Measurements from ENCODE around the gene FNDC3A.

FNDC3A gene

GRCh38 chr13:49026851-49027250 is 51.1 kb downstream of the FNDC3A start:
- Histone ChIP-seq H3K4me3 (no peak overlapping the region), H3K4me2 (no peak overlapping the region), H4K20me1 (no peaks in the 10 kb centered on the region), H3K27me3 (no peaks in the 10 kb centered on the region), H3K9me3 (peaks cover 18% of the 10 kb centered on the region), H3K36me3 (peaks cover 22% of the 10 kb centered on the region), H3K4me1 (no peaks in the 10 kb centered on the region), H3K9ac (no peak overlapping the region), H3K27ac (no peak overlapping the region)
- TF ChIP-seq Cebpa-rat (IDR thresholded peaks at IDR 0.05) = no peak

- Histone ChIP-seq H3K36me3 (peaks cover 16% of the 10 kb centered on the region), H3K4me1 (no peaks in the 10 kb centered on the region), H3K27me3 (no peaks in the 10 kb centered on the region), H3K4me3 (no peak overlapping the region), H3K27ac (no peak overlapping the region), H4K20me1 (no peaks in the 10 kb centered on the region), H3K9me3 (peaks cover 14% of the 10 kb centered on the region), H3K9ac (no peak overlapping the region), H3K4me2 (no peak overlapping the region)
- no peak for TF ChIP-seq Cebpa-rat (IDR thresholded peaks at IDR 0.05)
Measured at GRCh38 chr13:49029570-49029969, 53.9 kb downstream of the FNDC3A start.

- Histone ChIP-seq H3K4me1 (no peaks in the 10 kb centered on the region), H4K20me1 (no peaks in the 10 kb centered on the region), H3K9ac (no peak overlapping the region), H3K4me3 (no peak overlapping the region), H3K9me3 (peaks cover 14% of the 10 kb centered on the region), H3K36me3 (peaks cover 16% of the 10 kb centered on the region), H3K27me3 (no peaks in the 10 kb centered on the region), H3K4me2 (no peak overlapping the region), H3K27ac (no peak overlapping the region)
- no peak for TF ChIP-seq Cebpa-rat (IDR thresholded peaks at IDR 0.05)
Measured at GRCh38 chr13:49030213-49030612, 54.5 kb downstream of the FNDC3A start.

GRCh38 chr13:49040872-49041271 is 65.2 kb downstream of the FNDC3A start:
- no peaks in the 10 kb centered on the region for H4K20me1 ChIP-seq
- no peaks in the 10 kb centered on the region for H3K4me1 ChIP-seq
- H3K9ac ChIP-seq = no peak overlapping the region
- H3K36me3 ChIP-seq = peaks cover 11% of the 10 kb centered on the region; the same call in 1 of the 2 replicates
- TF ChIP-seq Cebpa-rat (IDR thresholded peaks at IDR 0.05) = no peak
- no peaks in the 10 kb centered on the region for H3K27me3 ChIP-seq
- no peaks in the 10 kb centered on the region for H3K9me3 ChIP-seq
- no peak overlapping the region for H3K4me3 ChIP-seq
- no peak overlapping the region for H3K4me2 ChIP-seq
- H3K27ac ChIP-seq = no peak overlapping the region

- Histone ChIP-seq H3K4me2 (no peak overlapping the region), H3K27me3 (no peaks in the 10 kb centered on the region), H3K4me3 (no peak overlapping the region), H3K36me3 (peaks cover 11% of the 10 kb centered on the region; the same call in 1 of the 2 replicates), H3K27ac (no peak overlapping the region), H3K4me1 (no peaks in the 10 kb centered on the region), H4K20me1 (no peaks in the 10 kb centered on the region), H3K9ac (no peak overlapping the region), H3K9me3 (no peaks in the 10 kb centered on the region)
- TF ChIP-seq Cebpa-rat (IDR thresholded peaks at IDR 0.05) = no peak
Measured at GRCh38 chr13:49042476-49042875, 66.8 kb downstream of the FNDC3A start.

- no peaks in the 10 kb centered on the region for H3K9me3 ChIP-seq
- no peak overlapping the region for H3K27ac ChIP-seq
- TF ChIP-seq Cebpa-rat (IDR thresholded peaks at IDR 0.05) = no peak
- no peaks in the 10 kb centered on the region for H3K27me3 ChIP-seq
- H3K4me1 ChIP-seq = no peaks in the 10 kb centered on the region
- no peak overlapping the region for H3K4me2 ChIP-seq
- H3K36me3 ChIP-seq = peaks cover 4% of the 10 kb centered on the region; the same call in 1 of the 2 replicates
- H3K4me3 ChIP-seq = no peak overlapping the region
- no peaks in the 10 kb centered on the region for H4K20me1 ChIP-seq
- H3K9ac ChIP-seq = no peak overlapping the region
Measured at GRCh38 chr13:49044008-49044407, 68.3 kb downstream of the FNDC3A start.

GRCh38 chr13:49044836-49045235 is 69.1 kb downstream of the FNDC3A start:
- no peaks in the 10 kb centered on the region for H4K20me1 ChIP-seq
- no peak overlapping the region for H3K4me3 ChIP-seq
- no peak for TF ChIP-seq Cebpa-rat (IDR thresholded peaks at IDR 0.05)
- no peaks in the 10 kb centered on the region for H3K4me1 ChIP-seq
- no peaks in the 10 kb centered on the region for H3K27me3 ChIP-seq
- peaks cover 4% of the 10 kb centered on the region; the same call in 1 of the 2 replicates for H3K36me3 ChIP-seq
- H3K9me3 ChIP-seq = peaks cover 8% of the 10 kb centered on the region
- no peak overlapping the region for H3K9ac ChIP-seq
- no peak overlapping the region for H3K4me2 ChIP-seq
- no peak overlapping the region for H3K27ac ChIP-seq

- no peak for TF ChIP-seq Cebpa-rat (IDR thresholded peaks at IDR 0.05)
- Histone ChIP-seq H4K20me1 (no peaks in the 10 kb centered on the region), H3K27me3 (no peaks in the 10 kb centered on the region), H3K9me3 (peaks cover 17% of the 10 kb centered on the region), H3K4me1 (no peaks in the 10 kb centered on the region), H3K9ac (no peak overlapping the region), H3K4me2 (no peak overlapping the region), H3K4me3 (no peak overlapping the region), H3K36me3 (peaks cover 4% of the 10 kb centered on the region; the same call in 1 of the 2 replicates), H3K27ac (no peak overlapping the region)
Measured at GRCh38 chr13:49046002-49046401, 70.3 kb downstream of the FNDC3A start.

GRCh38 chr13:49046519-49046918 is 70.8 kb downstream of the FNDC3A start:
- Histone ChIP-seq H3K4me3 (no peak overlapping the region), H4K20me1 (no peaks in the 10 kb centered on the region), H3K4me2 (no peak overlapping the region), H3K4me1 (no peaks in the 10 kb centered on the region), H3K36me3 (peaks cover 4% of the 10 kb centered on the region), H3K27me3 (no peaks in the 10 kb centered on the region), H3K27ac (no peak overlapping the region), H3K9ac (no peak overlapping the region), H3K9me3 (peaks cover 23% of the 10 kb centered on the region)
- TF ChIP-seq Cebpa-rat (IDR thresholded peaks at IDR 0.05) = no peak

- no peaks in the 10 kb centered on the region for H3K27me3 ChIP-seq
- H3K4me2 ChIP-seq = no peak overlapping the region
- H4K20me1 ChIP-seq = no peaks in the 10 kb centered on the region
- peaks cover 4% of the 10 kb centered on the region for H3K36me3 ChIP-seq
- H3K9me3 ChIP-seq = peaks cover 23% of the 10 kb centered on the region
- H3K27ac ChIP-seq = no peak overlapping the region
- H3K4me3 ChIP-seq = no peak overlapping the region
- peaks cover 10% of the 10 kb centered on the region for H3K4me1 ChIP-seq
- no peak overlapping the region for H3K9ac ChIP-seq
- no peak for TF ChIP-seq Cebpa-rat (IDR thresholded peaks at IDR 0.05)
Measured at GRCh38 chr13:49052813-49053212, 77.1 kb downstream of the FNDC3A start.

- H3K9ac ChIP-seq = no peak overlapping the region
- TF ChIP-seq Cebpa-rat (IDR thresholded peaks at IDR 0.05) = no peak
- no peaks in the 10 kb centered on the region for H3K27me3 ChIP-seq
- H3K4me2 ChIP-seq = no peak overlapping the region
- peaks cover 23% of the 10 kb centered on the region for H3K9me3 ChIP-seq
- no peaks in the 10 kb centered on the region for H4K20me1 ChIP-seq
- H3K36me3 ChIP-seq = peaks cover 8% of the 10 kb centered on the region
- no peak overlapping the region for H3K27ac ChIP-seq
- peaks cover 10% of the 10 kb centered on the region for H3K4me1 ChIP-seq
- no peak overlapping the region for H3K4me3 ChIP-seq
Measured at GRCh38 chr13:49053215-49053614, 77.5 kb downstream of the FNDC3A start.

Data from BLaER1 (cell line).